Ecto neural progenitor cell (in vitro differentiated cells): ENCODE results near the gene PCDHGB5.
"Not testable (repeated sequence)": the region's sequence is repeated elsewhere in the genome, so short reads cannot be mapped to it uniquely, and the experiment has no call there.

Experiments used
- DNase-seq: peaks from one replicate; pipeline ENCODE4 v3.0.0-alpha.2; 2018; ENCODE audit warnings: low spot score

The PCDHGB5 gene

DNA sequence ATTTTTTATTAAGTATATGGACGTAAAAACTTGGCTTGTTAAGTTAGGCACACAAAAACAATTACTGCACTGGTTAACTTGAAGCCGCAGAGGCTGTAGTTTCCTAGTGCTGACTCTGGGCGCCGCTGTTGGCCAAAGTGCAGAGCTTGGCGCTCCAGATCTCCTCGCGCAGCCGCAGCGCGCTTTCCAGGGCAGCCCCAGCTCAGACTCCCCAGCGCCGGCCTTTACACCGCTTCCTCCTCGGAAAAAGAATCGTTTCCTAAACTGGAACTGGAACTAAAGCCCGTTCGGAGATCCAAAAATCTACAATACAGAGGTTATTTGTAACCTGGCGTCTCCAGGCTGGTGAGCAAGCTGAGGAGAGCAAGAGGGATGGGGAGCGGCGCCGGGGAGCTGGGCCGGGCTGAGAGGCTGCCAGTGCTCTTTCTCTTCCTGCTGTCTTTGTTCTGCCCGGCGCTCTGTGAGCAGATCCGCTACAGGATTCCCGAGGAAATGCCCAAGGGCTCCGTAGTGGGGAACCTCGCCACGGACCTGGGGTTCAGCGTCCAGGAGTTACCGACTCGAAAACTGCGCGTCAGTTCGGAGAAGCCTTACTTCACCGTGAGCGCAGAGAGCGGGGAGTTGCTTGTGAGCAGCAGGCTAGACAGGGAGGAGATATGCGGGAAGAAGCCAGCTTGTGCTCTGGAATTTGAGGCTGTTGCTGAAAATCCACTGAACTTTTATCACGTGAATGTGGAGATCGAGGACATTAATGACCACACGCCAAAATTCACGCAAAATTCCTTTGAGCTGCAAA is at the start of gene PCDHGB5:
Gene PCDHGB5 (plus strand): TSS at position 192 of the 796 bp plus-strand sequence. CDS start 181 bp downstream, at position 373.
- not testable (repeated sequence) for DNase-seq

DNA sequence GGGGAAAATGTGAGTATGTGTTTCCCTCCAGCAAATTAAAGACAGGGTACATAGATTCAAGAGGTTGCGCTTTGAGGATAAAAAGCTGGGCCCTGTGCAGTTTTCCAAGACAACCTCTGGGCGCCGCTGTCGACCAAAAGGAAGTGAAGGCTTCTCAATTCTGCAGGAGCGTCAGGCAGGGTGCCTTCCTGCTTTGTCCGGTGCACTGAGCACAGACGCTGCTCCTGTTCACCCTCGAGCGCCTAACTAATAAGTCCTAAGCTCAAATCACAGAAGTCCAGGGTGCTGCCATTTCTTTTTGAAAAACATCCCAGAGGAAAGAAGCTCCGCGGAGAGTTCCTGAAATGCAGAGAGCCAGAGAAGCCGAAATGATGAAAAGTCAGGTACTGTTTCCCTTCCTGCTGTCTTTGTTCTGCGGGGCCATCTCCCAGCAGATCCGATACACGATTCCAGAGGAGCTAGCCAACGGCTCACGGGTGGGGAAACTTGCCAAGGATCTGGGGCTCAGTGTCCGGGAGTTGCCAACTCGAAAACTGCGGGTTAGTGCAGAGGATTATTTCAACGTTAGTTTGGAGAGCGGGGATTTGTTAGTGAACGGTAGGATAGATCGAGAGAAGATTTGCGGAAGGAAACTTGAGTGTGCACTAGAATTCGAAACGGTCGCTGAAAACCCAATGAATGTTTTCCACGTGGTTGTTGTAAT is 47.7 kb upstream of the PCDHGB5 start, which contains the start of gene PCDHGB1:
Gene PCDHGB1 (plus strand): TSS at position 183 of the 703 bp plus-strand sequence. CDS start 162 bp downstream, at position 345.
- peak; percentile 59 for DNase-seq

DNA sequence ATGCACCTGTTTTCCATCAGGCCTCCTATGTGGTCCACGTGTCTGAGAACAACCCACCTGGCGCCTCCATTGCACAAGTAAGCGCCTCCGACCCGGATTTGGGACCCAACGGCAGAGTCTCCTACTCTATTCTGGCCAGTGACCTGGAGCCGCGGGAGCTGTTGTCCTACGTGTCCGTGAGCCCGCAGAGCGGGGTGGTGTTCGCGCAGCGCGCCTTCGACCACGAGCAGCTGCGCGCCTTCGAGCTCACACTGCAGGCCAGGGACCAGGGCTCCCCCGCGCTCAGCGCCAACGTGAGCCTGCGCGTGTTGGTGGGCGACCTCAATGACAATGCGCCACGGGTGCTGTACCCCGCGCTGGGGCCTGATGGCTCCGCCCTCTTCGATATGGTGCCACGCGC is 46.2 kb upstream of the PCDHGB5 start:
- no peak for DNase-seq

GRCh38 chr5:141354900-141355469 is 42.8 kb upstream of the PCDHGB5 start, which contains the start of gene PCDHGA4:
Gene PCDHGA4 (plus strand): TSS chr5:141355021. CDS start chr5:141355108, 87 bp downstream.
- DNase-seq, result no peak

GRCh38 chr5:141355641-141356040 is 42.1 kb upstream of the PCDHGB5 start:
- DNase-seq, result no peak

GRCh38 chr5:141356133-141356532 is 41.6 kb upstream of the PCDHGB5 start:
- no peak for DNase-seq

GRCh38 chr5:141356950-141357349 is 40.8 kb upstream of the PCDHGB5 start:
- no peak for DNase-seq

GRCh38 chr5:141359790-141360426 is 37.8 kb upstream of the PCDHGB5 start, which contains the start of gene PCDHGB2:
Gene PCDHGB2 (plus strand): TSS chr5:141359994. CDS start chr5:141360136, 142 bp downstream.
- no peak for DNase-seq

DNA sequence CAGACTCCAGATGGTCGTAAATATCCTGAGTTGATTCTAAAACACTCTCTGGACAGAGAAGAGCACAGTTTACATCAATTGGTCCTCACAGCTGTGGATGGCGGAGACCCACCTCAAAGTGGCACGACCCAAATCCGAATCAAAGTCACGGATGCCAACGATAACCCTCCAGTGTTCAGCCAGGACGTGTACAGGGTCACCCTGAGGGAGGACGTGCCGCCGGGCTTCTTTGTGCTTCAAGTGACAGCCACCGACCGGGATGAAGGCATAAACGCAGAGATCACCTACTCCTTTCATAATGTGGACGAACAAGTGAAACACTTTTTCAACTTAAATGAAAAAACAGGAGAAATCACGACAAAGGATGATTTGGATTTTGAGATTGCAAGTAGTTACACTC is 37.1 kb upstream of the PCDHGB5 start:
- no peak for DNase-seq

DNA sequence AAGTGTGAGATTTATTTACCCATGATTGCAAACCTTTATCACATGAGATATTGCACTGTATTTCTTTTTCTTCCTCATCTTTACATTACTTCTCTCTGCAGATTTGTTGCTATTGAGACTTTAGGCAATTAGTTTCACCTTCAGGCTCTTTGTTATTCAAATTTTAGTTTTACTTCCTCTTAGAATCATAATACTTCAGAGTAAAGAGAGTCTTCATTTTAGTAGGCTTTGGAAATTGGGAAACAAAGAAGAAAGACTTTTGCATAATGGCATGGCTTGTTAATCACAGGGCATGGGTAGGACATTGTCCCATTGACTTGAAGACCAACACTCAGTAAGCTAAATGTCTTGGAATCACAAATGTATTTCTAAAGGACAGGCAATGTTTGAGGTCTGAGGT is 35.0 kb upstream of the PCDHGB5 start:
- DNase-seq, result no peak

- no peak for DNase-seq
Measured at GRCh38 chr5:141363952-141364660, 33.6 kb upstream of the PCDHGB5 start, which contains the start of gene PCDHGA5. Gene PCDHGA5 (plus strand): TSS chr5:141364162. CDS start chr5:141364331, 169 bp downstream.

- DNase-seq, result no peak
Measured at GRCh38 chr5:141366016-141366896, 31.5 kb upstream of the PCDHGB5 start.

DNA sequence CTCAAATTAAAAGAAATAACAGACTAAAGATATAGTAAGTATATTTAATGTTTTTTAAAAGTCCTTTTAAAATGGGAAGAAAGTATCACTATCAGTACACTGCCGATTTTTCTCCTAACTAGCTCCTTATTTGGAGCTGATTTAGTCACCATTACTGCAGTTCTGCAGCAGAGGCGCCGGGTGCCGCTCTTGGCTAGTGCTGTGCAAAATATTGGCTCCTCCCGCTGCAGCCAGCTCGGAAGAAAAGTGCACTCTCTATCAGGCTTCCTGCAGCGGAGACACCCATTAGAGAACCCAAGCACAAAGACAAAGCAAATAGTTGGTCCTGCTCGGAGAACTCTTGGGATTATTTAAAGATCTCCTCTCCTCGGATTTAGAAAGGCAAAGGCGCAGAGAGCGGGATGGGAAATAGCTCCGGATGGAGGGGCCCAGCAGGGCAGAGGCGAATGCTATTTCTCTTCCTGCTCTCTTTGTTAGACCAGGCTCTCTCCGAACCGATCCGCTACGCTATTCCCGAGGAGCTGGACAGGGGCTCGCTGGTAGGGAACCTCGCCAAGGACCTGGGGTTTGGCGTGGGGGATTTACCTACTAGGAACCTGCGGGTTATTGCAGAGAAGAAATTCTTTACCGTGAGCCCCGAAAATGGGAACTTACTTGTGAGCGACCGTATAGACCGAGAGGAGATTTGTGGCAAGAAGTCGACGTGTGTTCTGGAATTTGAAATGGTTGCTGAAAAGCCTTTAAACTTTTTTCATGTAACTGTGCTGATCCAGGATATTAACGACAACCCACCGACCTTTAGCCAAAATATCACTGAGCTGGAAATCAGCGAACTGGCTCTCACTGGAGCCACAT is 27.5 kb upstream of the PCDHGB5 start, which contains the start of gene PCDHGB3:
Gene PCDHGB3 (plus strand): TSS at position 249 of the 855 bp plus-strand sequence. CDS start 153 bp downstream, at position 402.
- DNase-seq, result no peak

DNA sequence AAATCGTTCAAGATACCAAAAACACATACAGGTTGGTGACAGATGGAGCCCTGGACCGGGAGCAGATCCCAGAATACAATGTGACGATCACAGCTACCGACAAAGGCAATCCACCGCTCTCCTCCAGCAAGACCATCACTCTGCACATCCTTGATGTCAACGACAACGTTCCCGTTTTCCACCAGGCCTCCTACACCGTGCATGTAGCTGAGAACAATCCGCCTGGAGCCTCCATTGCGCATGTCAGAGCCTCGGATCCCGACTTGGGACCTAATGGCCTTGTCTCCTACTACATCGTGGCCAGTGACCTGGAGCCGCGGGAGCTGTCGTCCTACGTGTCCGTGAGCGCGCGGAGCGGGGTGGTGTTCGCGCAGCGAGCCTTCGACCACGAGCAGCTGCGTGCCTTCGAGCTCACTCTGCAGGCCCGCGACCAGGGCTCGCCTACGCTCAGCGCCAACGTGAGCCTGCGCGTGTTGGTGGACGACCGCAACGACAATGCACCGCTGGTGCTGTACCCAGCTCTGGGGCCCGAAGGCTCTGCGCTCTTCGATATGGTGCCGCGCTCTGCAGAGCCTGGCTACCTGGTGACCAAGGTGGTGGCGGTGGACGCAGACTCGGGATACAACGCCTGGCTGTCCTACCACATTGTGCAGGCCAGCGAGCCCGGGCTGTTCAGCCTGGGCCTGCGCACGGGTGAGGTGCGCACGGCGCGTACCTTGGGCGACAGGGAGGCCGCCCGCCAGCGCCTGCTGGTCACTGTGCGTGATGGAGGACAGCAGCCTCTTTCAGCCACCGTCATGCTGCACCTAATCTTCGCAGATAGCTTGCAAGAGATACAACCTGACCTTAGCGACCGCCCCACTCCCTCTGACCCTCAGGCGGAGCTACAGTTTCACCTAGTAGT is 25.9 kb upstream of the PCDHGB5 start:
- no peak for DNase-seq

DNA sequence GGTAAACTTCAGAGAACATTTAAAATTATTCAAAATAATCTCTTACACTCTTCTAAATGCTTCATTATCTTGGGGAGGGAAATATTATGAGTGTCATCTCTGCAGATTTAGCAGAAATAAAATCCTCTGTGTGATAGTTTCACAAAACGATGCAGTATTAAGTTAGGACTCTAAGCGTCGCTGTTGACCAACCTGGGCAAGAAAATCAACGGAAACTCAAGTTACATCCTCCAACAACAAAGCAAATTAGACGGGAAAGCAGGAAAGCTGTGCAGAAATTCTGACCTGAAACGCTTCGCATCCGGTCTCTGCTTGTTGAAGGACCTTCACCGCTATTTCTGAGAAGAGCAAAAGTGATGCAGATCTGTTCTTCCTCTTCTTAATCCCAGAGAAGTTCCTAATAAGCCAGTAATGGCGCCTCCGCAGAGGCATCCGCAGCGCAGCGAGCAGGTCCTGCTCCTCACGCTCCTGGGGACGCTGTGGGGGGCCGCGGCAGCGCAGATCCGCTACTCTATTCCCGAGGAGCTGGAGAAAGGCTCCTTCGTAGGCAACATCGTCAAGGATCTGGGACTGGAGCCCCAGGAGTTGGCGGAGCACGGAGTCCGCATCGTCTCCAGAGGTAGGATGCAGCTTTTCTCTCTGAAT is 24.0 kb upstream of the PCDHGB5 start, which contains the start of gene PCDHGA6:
Gene PCDHGA6 (plus strand): TSS at position 219 of the 645 bp plus-strand sequence. CDS start 193 bp downstream, at position 412.
- no peak for DNase-seq

DNA sequence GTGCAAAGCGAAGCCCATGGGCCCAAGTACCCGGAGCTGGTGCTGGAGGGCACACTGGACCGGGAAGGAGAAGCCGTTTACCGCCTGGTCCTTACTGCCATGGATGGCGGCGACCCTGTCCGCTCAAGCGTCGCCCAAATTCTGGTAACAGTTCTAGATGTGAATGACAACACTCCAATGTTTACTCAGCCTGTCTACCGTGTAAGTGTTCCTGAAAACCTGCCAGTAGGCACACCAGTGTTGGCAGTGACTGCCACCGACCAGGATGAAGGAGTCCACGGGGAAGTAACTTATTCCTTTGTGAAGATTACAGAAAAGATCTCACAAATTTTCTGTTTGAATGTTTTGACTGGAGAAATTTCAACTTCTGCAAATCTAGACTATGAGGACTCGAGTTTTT is 23.1 kb upstream of the PCDHGB5 start:
- DNase-seq, result no peak

DNA sequence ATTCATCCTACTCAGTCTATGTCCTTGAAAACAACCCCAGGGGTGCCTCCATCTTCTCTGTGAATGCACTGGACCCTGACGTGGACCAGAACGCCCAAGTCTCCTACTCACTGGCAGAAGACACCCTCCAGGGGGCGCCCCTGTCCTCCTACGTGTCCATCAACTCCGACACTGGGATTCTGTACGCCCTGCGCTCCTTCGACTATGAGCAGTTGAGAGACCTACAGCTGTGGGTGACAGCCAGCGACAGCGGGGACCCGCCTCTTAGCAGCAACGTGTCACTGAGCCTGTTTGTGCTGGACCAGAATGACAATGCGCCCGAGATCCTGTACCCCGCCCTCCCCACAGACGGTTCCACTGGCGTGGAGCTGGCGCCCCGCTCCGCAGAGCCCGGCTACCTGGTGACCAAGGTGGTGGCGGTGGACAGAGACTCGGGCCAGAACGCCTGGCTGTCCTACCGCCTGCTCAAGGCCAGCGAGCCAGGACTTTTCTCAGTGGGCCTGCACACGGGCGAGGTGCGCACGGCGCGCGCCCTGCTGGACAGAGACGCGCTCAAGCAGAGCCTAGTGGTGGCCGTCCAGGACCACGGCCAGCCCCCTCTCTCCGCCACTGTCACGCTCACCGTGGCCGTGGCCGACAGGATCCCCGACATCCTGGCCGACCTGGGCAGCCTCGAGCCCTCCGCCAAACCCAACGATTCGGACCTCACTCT is 22.1 kb upstream of the PCDHGB5 start:
- not testable (repeated sequence) for DNase-seq
